ENCODE results near the gene SLC5A11. TPM values are rescaled to one million over a fixed set of nuclear protein-coding genes. Genes with fewer than 3 reads are reported as not detected.

Gene SLC5A11
- total RNA-seq, 4 donors from 2014 or later = not detected

GRCh38 chr16:24955975-24956731 lies 110.4 kb downstream of the SLC5A11 start:
- TF ChIP-seq CTCF (IDR thresholded peaks at IDR 0.05) = no peak
- no peak for TF ChIP-seq POLR2A (IDR thresholded peaks at IDR 0.05)
- no peaks in the 10 kb centered on the region for H3K4me1 ChIP-seq
- H3K36me3 ChIP-seq = no peaks in the 10 kb centered on the region
- H3K9me3 ChIP-seq = no peaks in the 10 kb centered on the region
- intact Hi-C loops (cut with DNase I; ENCODE audit: low total_unique reads) = no loop called here
- H3K27me3 ChIP-seq = no peaks in the 10 kb centered on the region
- no peak overlapping the region for H3K27ac ChIP-seq
- DNase-seq = no peak
- no peak overlapping the region for H3K4me3 ChIP-seq

GRCh38 chr16:24957887-24958286 lies 112.1 kb downstream of the SLC5A11 start:
- intact Hi-C loops (cut with DNase I; ENCODE audit: low total_unique reads) = no loop called here
- Histone ChIP-seq H3K4me1 (no peaks in the 10 kb centered on the region), H3K27me3 (no peaks in the 10 kb centered on the region), H3K9me3 (no peaks in the 10 kb centered on the region), H3K36me3 (no peaks in the 10 kb centered on the region), H3K4me3 (no peak overlapping the region), H3K27ac (no peak overlapping the region)
- TF ChIP-seq CTCF (IDR thresholded peaks at IDR 0.05) (no peak), POLR2A (IDR thresholded peaks at IDR 0.05) (no peak)
- DNase-seq = no peak

Other genes starting within 250 kb of the SLC5A11 start
- gene TNRC6A, start 116.3 kb upstream of the SLC5A11 start, total RNA-seq = 100 to 1,000 TPM in 1 of 4 donors, 10 to 100 TPM in 3; 22.6 to 109 (median 49.2) TPM
- gene ARHGAP17, start 169.4 kb downstream of the SLC5A11 start, total RNA-seq = 100 to 1,000 TPM in 1 of 4 donors, 10 to 100 TPM in 3; 50.3 to 123 (median 82.5) TPM